Body of pancreas (tissue), 4 donors: ENCODE measurements around the gene ZCCHC7.

ENCODE experiments used
- CTCF ChIP-seq, 7 experiments: fragments of 450-650 bp in 4 of 7; fragments of 200-600 bp in 3 of 7; sonication (generic) in 3 of 7; IDR thresholded peaks; one replicate each; pipeline ENCODE4 v1.5.1; 2016 to 2019; ENCODE audit warnings: antibody characterized with exemption in 7 of 7
- POLR2A ChIP-seq, 3 donors: fragments of 450-650 bp; IDR thresholded peaks; one replicate each; pipeline ENCODE4 v1.6.1; 2016; ENCODE audit warnings: antibody characterized with exemption in 3 of 3, mild to moderate bottlenecking in 2 of 3

GRCh38 chr9:37373621-37374020, 253.2 kb downstream of the ZCCHC7 start:
- no peak for TF ChIP-seq CTCF (IDR thresholded peaks at IDR 0.05)
- TF ChIP-seq POLR2A (IDR thresholded peaks at IDR 0.05), result no peak
